GM12878 (cell line): ENCODE results near the gene ZMYM1. TPM values are rescaled to one million over a fixed set of nuclear protein-coding genes. Genes with fewer than 3 reads are reported as not detected.

Experiments used
- ATAC-seq: fragments of 200-7000 bp; cut with Tn5 transposase; 3 replicates; pipeline ENCODE4 v1.9.1; 2020; ENCODE audit warnings: mild to moderate bottlenecking, moderate library complexity
- BruUV-seq: library from RNA; stranded (reverse); fragments of 400-500 nt; replicated peaks from 2 replicates; lab custom pipeline; 2021; lab: Mats Ljungman, UMichigan
- CTCF ChIA-PET: fragments of 300-600 bp; sonication (Branson Sonifier 250); formaldehyde crosslinking; extraction: SDS; loops from one replicate; lab custom pipeline; 2021; ENCODE audit warnings: inconsistent platforms; lab: Yijun Ruan, JAX
- POLR2A ChIA-PET: fragments of 350-600 bp; formaldehyde crosslinking; extraction: SDS; loops from one replicate; lab custom pipeline; 2021; ENCODE audit warnings: inconsistent platforms; lab: Charles Lee
- RAD21 ChIA-PET: fragments of 300-600 bp; sonication (Branson Sonifier 250); formaldehyde crosslinking; loops from one replicate; lab custom pipeline; 2023; ENCODE audit warnings: antibody characterized with exemption; ENCODE audit not compliant: unreplicated experiment; lab: Charles Lee
- SMC1A ChIA-PET: fragments of 300-600 bp; sonication (Branson Sonifier 250); formaldehyde crosslinking; loops from one replicate; lab custom pipeline; 2023; ENCODE audit not compliant: unreplicated experiment, uncharacterized antibody; lab: Charles Lee
- DNase-seq: peaks from one replicate; pipeline ENCODE4 v3.0.0-alpha.2; 2011; ENCODE audit warnings: low read depth, low spot score
- FAIRE-seq: peaks from 3 replicates; lab custom pipeline; 2011; peaks lifted over from hg19 to GRCh38; lab: Jason Lieb, UNC
- H2AFZ ChIP-seq: 2 replicates; pipeline ENCODE4 v1.6.0; 2011; ENCODE audit warnings: low read depth, low read length, control low read depth; ENCODE audit not compliant: control insufficient read depth
- H3K27ac ChIP-seq: 2 replicates; pipeline ENCODE4 v1.5.1; 2011; ENCODE audit warnings: control low read depth; ENCODE audit not compliant: control insufficient read depth, insufficient read depth
- H3K27me3 ChIP-seq, 2 experiments: replicated peaks in 1 of 2; 2 replicates each; pipeline versions ENCODE4 v1.6.0 to v1.6.1; 2011; ENCODE audit warnings: low read length in 1 of 2; ENCODE audit not compliant: control insufficient read depth in 2 of 2, insufficient read depth in 2 of 2
- H3K36me3 ChIP-seq, 2 experiments: 2 replicates each; pipeline ENCODE4 v1.5.1; 2011; ENCODE audit warnings: low read length in 1 of 2; ENCODE audit not compliant: control insufficient read depth in 2 of 2, insufficient read depth in 2 of 2
- H3K4me1 ChIP-seq: 2 replicates; pipeline ENCODE4 v1.6.1; 2011; ENCODE audit warnings: mild to moderate bottlenecking, low read length, moderate library complexity, mixed read lengths; ENCODE audit not compliant: control insufficient read depth, insufficient read depth
- H3K4me2 ChIP-seq: 2 replicates; pipeline ENCODE4 v1.6.0; 2011; ENCODE audit warnings: control low read depth; ENCODE audit not compliant: control insufficient read depth, insufficient read depth
- H3K4me3 ChIP-seq: fragments of 200-600 bp; sonication (generic); 2 replicates; pipeline ENCODE4 v1.5.1; 2016
- H3K79me2 ChIP-seq: 2 replicates; pipeline ENCODE4 v1.6.0; 2011; ENCODE audit warnings: low read length; ENCODE audit not compliant: control insufficient read depth, insufficient read depth
- H3K9ac ChIP-seq: 2 replicates; pipeline ENCODE4 v1.8.0; 2011; ENCODE audit warnings: low read length, control low read depth, mixed read lengths; ENCODE audit not compliant: control insufficient read depth, insufficient read depth
- H3K9me3 ChIP-seq: replicated peaks from 3 replicates; pipeline ENCODE4 v1.5.1; 2011; ENCODE audit warnings: mild to moderate bottlenecking, low read length; ENCODE audit not compliant: control insufficient read depth, insufficient read depth
- H4K20me1 ChIP-seq: 2 replicates; pipeline ENCODE4 v1.6.0; 2011; ENCODE audit not compliant: control insufficient read depth, insufficient read depth
- BACH1 ChIP-seq: fragments of 450-650 bp; IDR thresholded peaks from 2 replicates; pipeline ENCODE4 v1.6.1; 2017; ENCODE audit warnings: mild to moderate bottlenecking, borderline replicate concordance
- CEBPB ChIP-seq, 2 experiments: fragments of 150-350 bp in 1 of 2; IDR thresholded peaks; 2 replicates each; pipeline ENCODE4 v1.6.1; 2012 to 2014; ENCODE audit warnings: low read depth in 2 of 2, low read length in 2 of 2, borderline replicate concordance in 1 of 2, inconsistent platforms in 1 of 2
- FOXK2 ChIP-seq: fragments of 450-650 bp; IDR thresholded peaks from 2 replicates; pipeline ENCODE4 v1.6.1; 2017; ENCODE audit warnings: mild to moderate bottlenecking, moderate library complexity
- IRF4 ChIP-seq: IDR thresholded peaks from 2 replicates; pipeline ENCODE4 v1.6.1; 2011; ENCODE audit warnings: low read depth, low read length
- JUNB ChIP-seq: IDR thresholded peaks from 2 replicates; pipeline ENCODE4 v1.6.1; 2016; ENCODE audit warnings: antibody characterized with exemption, mild to moderate bottlenecking
- MTA2 ChIP-seq: fragments of 450-650 bp; IDR thresholded peaks from 2 replicates; pipeline ENCODE4 v1.6.1; 2016; ENCODE audit warnings: low read depth, mild to moderate bottlenecking, moderate library complexity
- MXI1 ChIP-seq: fragments of 150-350 bp; IDR thresholded peaks from 2 replicates; pipeline ENCODE4 v1.6.1; 2011; ENCODE audit warnings: low read depth, mild to moderate bottlenecking, inconsistent platforms, low read length, improper control_type of control experiment
- NFXL1 ChIP-seq: fragments of 450-650 bp; IDR thresholded peaks from 2 replicates; pipeline ENCODE4 v1.6.1; 2017; ENCODE audit warnings: antibody characterized with exemption, mild to moderate bottlenecking, borderline replicate concordance
- PBX3 ChIP-seq: IDR thresholded peaks from 2 replicates; pipeline ENCODE4 v1.6.1; 2011; ENCODE audit warnings: mild to moderate bottlenecking, low read depth, low read length, moderate library complexity; ENCODE audit not compliant: insufficient replicate concordance
- RUNX3 ChIP-seq: IDR thresholded peaks from 2 replicates; pipeline ENCODE4 v1.6.1; 2012; ENCODE audit warnings: low read length, inconsistent platforms
- SMC3 ChIP-seq: IDR thresholded peaks from 2 replicates; pipeline ENCODE4 v1.6.1; 2011; ENCODE audit warnings: low read length, improper control_type of control experiment, borderline replicate concordance
- WRNIP1 ChIP-seq: IDR thresholded peaks from 2 replicates; pipeline ENCODE4 v1.6.1; 2011; ENCODE audit warnings: low read depth, low read length, improper control_type of control experiment, borderline replicate concordance
- ZNF384 ChIP-seq: IDR thresholded peaks from 2 replicates; pipeline ENCODE4 v1.6.1; 2012; ENCODE audit warnings: low read depth, mild to moderate bottlenecking, low read length, improper control_type of control experiment, borderline replicate concordance
- WGBS: methylation state at CpG from one replicate; pipeline ENCODE4 v1.1.6; 2016; ENCODE audit warnings: low lambda C conversion rate; ENCODE audit not compliant: insufficient replicate concordance, insufficient coverage; ENCODE audit errors: missing lambda C conversion rate; 5-methylcytosine and 5-hydroxymethylcytosine counted together
- in situ Hi-C: fragments of 300-500 bp; cut with MboI; formaldehyde crosslinking; loops from 9 replicates; pipeline ENCODE4 v1.14.3; 2018; ENCODE audit warnings: mixed read lengths
- intact Hi-C: fragments of 100-400 bp; cut with micrococcal nuclease; formaldehyde crosslinking; loops from one replicate; pipeline ENCODE4 v1.14.2; 2022; ENCODE audit not compliant: unreplicated experiment
- polyA plus RNA-seq, 11 experiments: library from polyadenylated mRNA; depleted of rRNA in 4 of 11; unstranded in 6 of 11; stranded (reverse) in 5 of 11; fragments of >200 nt; fragmentation: Nextera tagmentation in 4 of 11; fragmentation: Illumina TruSeq in 1 of 11; extraction: Ambion mirVana in 4 of 11; extraction: Trizol in 1 of 11; gene quantifications; 1 replicate in 1 of 11; 2 replicates in 10 of 11; pipeline versions ENCODE4 v1.2.1 to v1.2.3, GENCODE V29; 2011 to 2016; ENCODE audit warnings: inconsistent platforms in 2 of 11, missing spikeins in 2 of 11, low read depth in 1 of 11
- total RNA-seq, 4 experiments: library from RNA; depleted of rRNA in 3 of 4; stranded (reverse); fragments of >200 nt in 3 of 4; fragmentation: Illumina TruSeq in 1 of 4; extraction: Trizol in 1 of 4; gene quantifications; 2 replicates each; pipeline versions ENCODE4 v1.2.1 to v1.2.3, GENCODE V29; 2013 to 2021

ZMYM1 gene
- total and polyA plus RNA-seq, 10 of the 15 experiments (the other 5 are each of a cell fraction or from before 2014, with no cell fraction given) = 0.45 to 5.2 (median 1.4) TPM

GRCh38 chr1:35080171-35080854 lies 1.1 kb downstream of the ZMYM1 start:
- in situ Hi-C loops = no loop called here
- ChIA-PET POLR2A (no interaction called here), CTCF (interaction anchor here (1.2 to 1.5 kb wide), 2 partner anchors 10 to 142 kb away, joined by 3 to 4 read pairs; no protein-coding TSS in a partner anchor), SMC1A (interaction anchor here (0.6 to 2.1 kb wide), 5 partner anchors 13 to 702 kb away, joined by 3 to 4 read pairs (median 3); partner anchors contain the start of gene SMIM12)
- H2AFZ ChIP-seq = peak overlapping the region; percentile 100
- 97% methylated on average over 13 of the region's 13 CpGs for WGBS
- no peaks in the 10 kb centered on the region for H4K20me1 ChIP-seq
- no peaks in the 10 kb centered on the region for H3K27me3 ChIP-seq
- H3K9me3 ChIP-seq = no peaks in the 10 kb centered on the region
- ATAC-seq (no peak), DNase-seq (no peak)
- intact Hi-C loops = no loop called here
- peak overlapping the region; percentile 70 for H3K4me2 ChIP-seq
- BruUV-seq = no TSS peak
- TF ChIP-seq ZNF384 (no peak), MTA2 (no peak), JUNB (no peak), NFXL1 (no peak), PBX3 (no peak), IRF4 (no peak), SMC3 (no peak), BACH1 (no peak), WRNIP1 (no peak), FOXK2 (no peak), MXI1 (no peak), CEBPB (IDR thresholded peaks at IDR 0.05; ENCODE audit: borderline replicate concordance in 1 of 2, low read depth in 2 of 2, low read length in 2 of 2) (no peak), RUNX3 (no peak)
- TF ChIP-seq, all 136 proteins: peak for 0
- peak overlapping the region; percentile 66; the same call in 1 of the 2 replicates for H3K4me3 ChIP-seq
- no peaks in the 10 kb centered on the region; the same call in 1 of the 2 replicates for H3K4me1 ChIP-seq
- 0 out of 2 replicates have a peak overlapping the region, but pooled peaks have one; percentile 60 for H3K27ac ChIP-seq
- FAIRE-seq = no peak
- H3K9ac ChIP-seq = peak overlapping the region; percentile 77
- H3K36me3 ChIP-seq = no peaks in the 10 kb centered on the region
- RAD21 ChIA-PET = interaction anchor here (1.5 kb wide), 1 partner anchor 122 kb away, joined by 4 read pairs; no protein-coding TSS in a partner anchor
- H3K79me2 ChIP-seq = no peaks in the 10 kb centered on the region
